Activated naive CD4-positive, alpha-beta T cell treated with anti-CD3 and anti-CD28 coated beads, Interleukin-2, amount 50 U/mL, for 24 hours (primary cell): ENCODE results near the gene SNRNP25.
A peak's percentile ranks its signal among the peaks of the same experiment; 100 is the strongest.

Experiments
- H3K27ac Mint-ChIP-seq: one replicate; pipeline ENCODE4 v1.8.0; 2021; ENCODE audit warnings: mild to moderate bottlenecking, mixed read lengths
- H3K27me3 Mint-ChIP-seq: one replicate; pipeline ENCODE4 v1.8.0; 2021; ENCODE audit warnings: mixed read lengths
- H3K36me3 Mint-ChIP-seq: one replicate; pipeline ENCODE4 v1.8.0; 2021; ENCODE audit warnings: mixed read lengths
- H3K4me1 Mint-ChIP-seq: one replicate; pipeline ENCODE4 v1.8.0; 2021; ENCODE audit warnings: mixed read lengths
- H3K4me3 Mint-ChIP-seq: one replicate; pipeline ENCODE4 v1.8.0; 2021; ENCODE audit warnings: mild to moderate bottlenecking, mixed read lengths
- H3K9me3 Mint-ChIP-seq: one replicate; pipeline ENCODE4 v1.8.0; 2021; ENCODE audit warnings: mixed read lengths

Gene SNRNP25

GRCh38 chr16:77273-77806 is 23.7 kb downstream of the SNRNP25 start:
- peak overlapping the region; percentile 85 for H3K4me3 Mint-ChIP-seq
- H3K4me1 Mint-ChIP-seq = peaks cover 28% of the 10 kb centered on the region
- H3K27me3 Mint-ChIP-seq = peaks cover 7% of the 10 kb centered on the region
- peaks cover 2% of the 10 kb centered on the region for H3K36me3 Mint-ChIP-seq
- no peaks in the 10 kb centered on the region for H3K9me3 Mint-ChIP-seq
- H3K27ac Mint-ChIP-seq = peak overlapping the region; percentile 68

- H3K4me1 Mint-ChIP-seq = peaks cover 31% of the 10 kb centered on the region
- H3K9me3 Mint-ChIP-seq = no peaks in the 10 kb centered on the region
- peaks cover 1% of the 10 kb centered on the region for H3K36me3 Mint-ChIP-seq
- peak within 1 kb of the TSS; percentile 93 for H3K27ac Mint-ChIP-seq
- peaks cover 5% of the 10 kb centered on the region for H3K27me3 Mint-ChIP-seq
- peak within 1 kb of the TSS; percentile 92 for H3K4me3 Mint-ChIP-seq
These were observed 24.3 kb downstream of the SNRNP25 start, which contains the start of gene MPG for GRCh38 chr16:77807-78443. TSS of gene MPG (plus strand) at chr16:78225. CDS start at chr16:78310, 85 bp downstream.

- Mint-ChIP-seq H3K27me3 (peaks cover 1% of the 10 kb centered on the region), H3K36me3 (no peaks in the 10 kb centered on the region), H3K9me3 (no peaks in the 10 kb centered on the region), H3K27ac (peak overlapping the region; percentile 93), H3K4me3 (peak overlapping the region; percentile 92), H3K4me1 (peaks cover 35% of the 10 kb centered on the region)
These were observed 25.0 kb downstream of the SNRNP25 start for GRCh38 chr16:78444-79150.

- H3K36me3 Mint-ChIP-seq = no peaks in the 10 kb centered on the region
- peaks cover 43% of the 10 kb centered on the region for H3K4me1 Mint-ChIP-seq
- H3K4me3 Mint-ChIP-seq = peak overlapping the region; percentile 92
- no peaks in the 10 kb centered on the region for H3K27me3 Mint-ChIP-seq
- no peak overlapping the region for H3K27ac Mint-ChIP-seq
- H3K9me3 Mint-ChIP-seq = no peaks in the 10 kb centered on the region
These were observed 25.8 kb downstream of the SNRNP25 start for GRCh38 chr16:79151-80054.

- no peak overlapping the region for H3K4me3 Mint-ChIP-seq
- peaks cover 2% of the 10 kb centered on the region for H3K36me3 Mint-ChIP-seq
- no peaks in the 10 kb centered on the region for H3K9me3 Mint-ChIP-seq
- H3K27me3 Mint-ChIP-seq = no peaks in the 10 kb centered on the region
- H3K27ac Mint-ChIP-seq = peak overlapping the region; percentile 68
- peaks cover 41% of the 10 kb centered on the region for H3K4me1 Mint-ChIP-seq
These were observed 29.5 kb downstream of the SNRNP25 start for GRCh38 chr16:83060-83603.

- Mint-ChIP-seq H3K36me3 (peaks cover 2% of the 10 kb centered on the region), H3K9me3 (no peaks in the 10 kb centered on the region), H3K4me1 (peaks cover 37% of the 10 kb centered on the region), H3K4me3 (peak overlapping the region; percentile 44), H3K27me3 (no peaks in the 10 kb centered on the region), H3K27ac (peak overlapping the region; percentile 81)
These were observed 30.4 kb downstream of the SNRNP25 start for GRCh38 chr16:83781-84615.

- Mint-ChIP-seq H3K9me3 (no peaks in the 10 kb centered on the region), H3K27ac (peak overlapping the region; percentile 77), H3K27me3 (no peaks in the 10 kb centered on the region), H3K4me3 (peak overlapping the region; percentile 44), H3K4me1 (peaks cover 29% of the 10 kb centered on the region), H3K36me3 (peaks cover 2% of the 10 kb centered on the region)
These were observed 31.2 kb downstream of the SNRNP25 start for GRCh38 chr16:84718-85406.

GRCh38 chr16:85407-85782 is 31.8 kb downstream of the SNRNP25 start:
- H3K27ac Mint-ChIP-seq = peak overlapping the region; percentile 77
- H3K4me3 Mint-ChIP-seq = no peak overlapping the region
- peaks cover 2% of the 10 kb centered on the region for H3K36me3 Mint-ChIP-seq
- H3K27me3 Mint-ChIP-seq = no peaks in the 10 kb centered on the region
- no peaks in the 10 kb centered on the region for H3K9me3 Mint-ChIP-seq
- peaks cover 28% of the 10 kb centered on the region for H3K4me1 Mint-ChIP-seq

- Mint-ChIP-seq H3K27me3 (no peaks in the 10 kb centered on the region), H3K27ac (peak overlapping the region; percentile 46), H3K36me3 (peaks cover 2% of the 10 kb centered on the region), H3K9me3 (no peaks in the 10 kb centered on the region), H3K4me3 (no peak overlapping the region), H3K4me1 (peaks cover 28% of the 10 kb centered on the region)
These were observed 32.2 kb downstream of the SNRNP25 start for GRCh38 chr16:85865-86264.

GRCh38 chr16:86483-86952 is 32.9 kb downstream of the SNRNP25 start:
- Mint-ChIP-seq H3K36me3 (peaks cover 2% of the 10 kb centered on the region), H3K27ac (no peak overlapping the region), H3K4me3 (no peak overlapping the region), H3K9me3 (no peaks in the 10 kb centered on the region), H3K4me1 (peaks cover 28% of the 10 kb centered on the region), H3K27me3 (no peaks in the 10 kb centered on the region)

GRCh38 chr16:88613-89012 is 35.0 kb downstream of the SNRNP25 start:
- no peak overlapping the region for H3K27ac Mint-ChIP-seq
- no peaks in the 10 kb centered on the region for H3K27me3 Mint-ChIP-seq
- no peak overlapping the region for H3K4me3 Mint-ChIP-seq
- no peaks in the 10 kb centered on the region for H3K9me3 Mint-ChIP-seq
- peaks cover 2% of the 10 kb centered on the region for H3K36me3 Mint-ChIP-seq
- H3K4me1 Mint-ChIP-seq = peaks cover 16% of the 10 kb centered on the region

GRCh38 chr16:89391-90302 is 36.0 kb downstream of the SNRNP25 start:
- H3K27ac Mint-ChIP-seq = no peak overlapping the region
- peaks cover 6% of the 10 kb centered on the region for H3K4me1 Mint-ChIP-seq
- no peaks in the 10 kb centered on the region for H3K9me3 Mint-ChIP-seq
- peaks cover 2% of the 10 kb centered on the region for H3K36me3 Mint-ChIP-seq
- no peak overlapping the region for H3K4me3 Mint-ChIP-seq
- no peaks in the 10 kb centered on the region for H3K27me3 Mint-ChIP-seq

GRCh38 chr16:91484-91883 is 37.9 kb downstream of the SNRNP25 start:
- H3K4me3 Mint-ChIP-seq = no peak overlapping the region
- peaks cover 1% of the 10 kb centered on the region for H3K36me3 Mint-ChIP-seq
- no peaks in the 10 kb centered on the region for H3K9me3 Mint-ChIP-seq
- H3K4me1 Mint-ChIP-seq = no peaks in the 10 kb centered on the region
- no peaks in the 10 kb centered on the region for H3K27me3 Mint-ChIP-seq
- no peak overlapping the region for H3K27ac Mint-ChIP-seq
